GM23338 (cell line): Measurements from ENCODE around the gene B3GNT9.

ENCODE experiments used
- CTCF ChIP-seq, 2 experiments: fragments of 200-600 bp in 1 of 2; sonication (generic) in 1 of 2; conservative IDR thresholded peaks; 2 replicates each; pipeline versions ENCODE4 v1.5.1 to v1.6.1; 2016 to 2017; ENCODE audit warnings: antibody characterized with exemption in 2 of 2, low read depth in 2 of 2, mild to moderate bottlenecking in 2 of 2, moderate library complexity in 1 of 2
- EZH2 ChIP-seq: fragments of 200-600 bp; sonication (generic); IDR thresholded peaks from one replicate; pipeline ENCODE4 v1.8.0; 2017; ENCODE audit warnings: antibody characterized with exemption, mild to moderate bottlenecking, low read depth; ENCODE audit not compliant: unreplicated experiment
- POLR2AphosphoS5 ChIP-seq: IDR thresholded peaks from 2 replicates; pipeline ENCODE4 v1.6.1; 2016; ENCODE audit warnings: antibody characterized with exemption, low read depth

GRCh38 chr16:67188323-67188722, 37.5 kb upstream of the B3GNT9 start:
- TF ChIP-seq CTCF (conservative IDR thresholded peaks at IDR 0.05; ENCODE audit: low read depth in 2 of 2) = no peak
- no peak for TF ChIP-seq EZH2
- TF ChIP-seq POLR2AphosphoS5 = no peak
